Effector CD8-positive, alpha-beta T cell (primary cell): ENCODE measurements around the gene UBE2D3.

Experiments used
- DNase-seq: peaks from one replicate; lab custom pipeline; 2025; lab: John Stamatoyannopoulos, UW

Gene UBE2D3

DNA sequence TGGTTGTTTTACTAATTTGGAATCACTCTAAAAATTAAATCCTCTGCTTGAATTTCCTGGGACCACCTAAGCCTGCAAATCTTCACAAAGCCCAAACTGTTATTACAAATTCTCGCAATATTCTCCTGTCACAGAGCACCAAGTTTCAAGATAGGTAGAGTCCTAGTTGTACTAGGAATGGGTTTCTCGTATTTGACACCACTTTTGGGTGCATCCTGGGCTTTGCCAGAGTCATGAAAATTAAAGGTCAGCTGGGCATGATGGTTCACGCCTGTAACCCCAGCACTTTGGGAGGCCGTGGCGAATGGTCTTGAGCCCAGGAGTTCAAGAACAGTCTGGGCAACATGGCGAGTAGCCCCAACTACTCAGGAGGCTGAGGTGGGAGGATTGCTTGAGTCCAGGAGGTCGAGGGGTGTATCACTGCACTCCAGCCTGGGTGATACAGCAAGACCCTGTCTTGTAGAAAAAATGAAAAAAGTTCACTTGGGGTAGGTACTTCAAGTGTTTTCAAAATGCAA lies 36.0 kb downstream of the UBE2D3 start:
- no peak for DNase-seq

DNA sequence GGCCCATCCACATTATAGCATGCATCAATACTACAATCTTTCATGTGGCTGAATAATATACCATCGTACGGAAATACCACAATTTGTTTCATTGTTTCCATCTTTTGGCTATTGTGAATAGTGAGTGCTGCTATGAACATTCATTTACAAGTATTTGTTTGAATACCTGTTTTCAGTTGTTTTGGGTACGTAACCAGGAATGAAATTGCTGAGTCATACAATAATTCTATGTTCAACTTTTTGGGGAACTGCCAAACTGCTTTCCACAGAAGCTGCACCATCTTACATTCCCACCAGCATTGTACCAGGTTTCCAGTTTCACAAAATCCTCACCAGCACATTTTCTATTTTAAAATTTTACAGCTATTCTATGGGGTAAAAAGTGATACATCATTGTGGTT lies 38.0 kb downstream of the UBE2D3 start:
- DNase-seq, result no peak

DNA sequence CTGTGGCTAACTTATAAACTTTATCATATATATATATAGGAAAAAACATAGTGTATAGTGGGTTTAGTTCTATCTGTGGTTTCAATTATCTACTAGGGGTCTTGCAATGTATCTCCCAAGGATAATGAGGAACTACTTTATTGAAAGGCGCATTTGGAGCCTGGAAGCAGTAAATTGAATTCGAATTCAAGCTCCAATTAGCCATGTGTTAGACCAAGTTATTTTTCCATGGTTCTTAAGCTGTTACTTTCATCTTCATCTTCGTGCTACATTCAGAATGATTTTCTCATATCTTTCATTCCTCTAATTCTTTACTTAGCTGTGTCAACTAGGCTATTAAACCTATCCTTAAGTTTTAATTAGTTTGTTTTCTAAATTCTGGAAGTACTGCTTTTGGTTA lies 39.4 kb downstream of the UBE2D3 start:
- DNase-seq, result no peak

DNA sequence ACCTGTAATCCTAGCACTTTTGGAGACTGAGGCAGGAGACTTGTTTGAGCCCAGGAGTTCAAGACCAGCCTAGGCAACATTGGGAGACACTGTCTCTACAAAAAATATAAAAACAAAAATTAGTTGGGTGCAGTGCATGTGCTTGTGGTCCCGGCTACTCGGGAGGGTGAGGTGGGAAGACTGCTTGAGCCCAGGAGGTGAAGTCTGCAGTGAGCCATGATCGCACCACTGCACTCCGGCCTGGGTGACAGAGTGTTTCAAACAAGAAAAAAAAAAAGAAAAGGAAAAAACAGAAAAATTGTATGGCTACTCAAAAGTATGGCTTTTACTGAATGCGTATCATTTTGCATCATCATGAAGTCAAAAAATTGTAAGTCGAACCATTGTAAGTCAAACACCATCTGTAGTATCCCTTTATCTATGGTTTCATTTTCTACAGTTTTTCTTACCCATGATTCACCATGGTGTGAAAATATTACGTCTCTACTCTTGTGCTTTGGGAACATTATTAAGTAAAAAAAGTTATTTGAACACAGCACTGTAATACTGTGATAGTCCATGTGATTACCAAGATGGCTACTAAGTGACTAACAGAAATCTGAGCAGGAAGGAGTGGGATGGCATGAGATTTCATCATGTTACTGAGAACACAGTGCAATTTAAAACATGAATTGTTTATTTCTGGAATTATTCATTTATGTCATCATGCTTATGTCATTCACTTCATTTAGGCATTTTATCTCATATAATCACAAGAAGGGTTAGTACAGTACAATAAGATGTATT lies 40.1 kb downstream of the UBE2D3 start:
- DNase-seq, result no peak

DNA sequence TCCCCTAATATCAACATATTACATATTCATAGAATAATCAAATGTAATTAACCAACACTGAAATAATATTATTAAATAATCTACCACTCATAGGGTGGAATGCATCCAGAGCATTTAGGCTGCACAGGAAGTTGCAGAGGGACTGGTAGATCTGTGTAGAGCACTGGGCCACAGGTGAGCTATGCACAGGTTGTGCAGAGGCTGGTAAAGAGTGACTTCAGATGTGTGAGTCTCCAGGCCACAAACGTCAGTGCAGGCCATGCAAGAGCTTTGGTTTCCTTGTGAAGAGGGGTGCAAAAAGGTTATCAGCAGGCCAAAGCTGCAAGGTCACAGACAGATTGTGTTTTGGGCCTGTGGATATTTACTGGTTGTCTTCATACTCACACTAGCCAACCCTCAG lies 41.1 kb downstream of the UBE2D3 start:
- no peak for DNase-seq

DNA sequence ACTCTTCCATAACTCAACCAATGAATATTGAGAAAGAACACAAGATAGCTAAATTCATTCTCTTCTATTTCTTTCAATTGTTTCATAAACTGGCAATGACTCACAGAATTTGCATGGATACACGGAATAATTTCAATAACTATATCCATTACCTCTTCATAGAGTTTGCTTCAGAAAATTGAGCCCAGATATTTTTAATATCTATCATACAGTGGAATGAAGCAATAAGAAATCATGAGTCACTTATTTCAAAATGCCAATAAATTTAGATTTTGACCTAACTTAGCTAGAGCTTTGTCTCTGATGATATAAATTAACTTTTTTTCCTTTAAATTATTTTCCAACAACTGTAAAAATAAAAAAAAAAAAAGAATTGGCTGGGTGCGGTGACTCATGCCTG lies 44.3 kb downstream of the UBE2D3 start:
- DNase-seq, result no peak

DNA sequence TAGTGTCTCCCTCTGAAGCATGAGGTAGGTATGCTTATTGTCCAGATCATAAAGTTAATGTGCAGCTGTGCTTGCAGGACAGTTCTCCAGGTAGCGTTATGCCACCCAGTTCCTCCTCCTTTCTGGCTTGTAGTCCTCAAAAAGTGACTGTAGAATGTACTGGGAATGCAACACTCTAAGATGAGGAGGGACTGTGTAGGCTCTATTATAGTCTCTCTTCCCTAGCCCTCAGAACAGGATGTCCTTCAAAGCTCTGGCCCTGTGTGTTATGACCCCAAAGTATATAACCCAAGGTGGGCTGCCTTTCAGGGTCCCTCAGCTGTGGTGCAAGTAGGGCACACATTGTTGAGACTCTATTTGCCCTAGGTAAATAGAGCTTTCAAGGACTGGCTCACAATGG lies 45.8 kb downstream of the UBE2D3 start:
- no peak for DNase-seq

DNA sequence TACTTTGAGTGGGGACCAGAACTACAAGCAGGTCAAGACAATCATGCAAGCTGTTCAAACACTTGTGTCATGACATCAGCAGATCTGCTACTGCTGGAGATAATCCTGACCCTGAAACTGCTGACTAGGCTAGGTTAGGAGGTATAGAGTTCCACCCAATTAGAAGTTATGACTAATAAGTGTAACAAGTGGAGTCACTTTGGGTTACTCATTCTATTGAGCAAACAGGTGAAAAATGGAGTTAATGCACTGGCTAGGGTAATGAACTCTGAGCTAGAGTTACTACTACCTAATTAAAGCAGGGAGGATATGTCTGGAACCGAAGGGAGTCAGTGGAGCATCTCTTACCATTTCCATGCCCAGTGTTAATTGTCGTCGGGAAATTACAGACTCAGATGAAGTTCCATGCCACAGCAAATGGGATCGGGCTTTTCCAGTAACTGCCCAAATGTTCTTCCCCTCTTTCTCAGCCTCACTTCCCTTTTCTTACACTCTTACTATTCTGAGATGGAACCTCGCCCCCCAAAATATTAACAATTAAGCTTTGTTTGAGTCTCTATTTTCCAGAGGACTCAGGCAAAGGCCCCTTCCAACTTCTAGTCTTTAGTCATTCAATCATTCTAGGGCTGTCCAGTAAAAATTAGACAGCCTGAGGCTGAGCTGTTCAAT lies 46.7 kb downstream of the UBE2D3 start:
- no peak for DNase-seq

DNA sequence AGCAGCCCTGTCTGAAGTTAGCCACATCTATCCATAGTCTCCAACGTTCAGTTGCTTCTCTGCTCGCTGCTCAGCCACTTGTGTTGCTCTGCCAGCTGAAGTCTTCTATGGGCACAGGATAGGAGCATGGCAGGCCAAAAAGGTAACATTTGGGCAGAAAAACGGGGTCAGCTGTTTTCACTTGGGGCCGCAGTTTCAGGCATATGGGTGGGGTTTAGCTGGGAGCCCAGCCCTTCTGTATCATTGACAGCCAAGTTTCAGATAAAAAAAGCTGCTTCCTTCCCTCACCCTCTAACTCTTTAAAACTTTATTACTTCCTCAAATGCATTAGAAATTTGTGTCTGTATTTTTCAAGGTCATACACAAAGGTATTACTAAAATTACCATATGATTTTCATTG lies 48.1 kb downstream of the UBE2D3 start:
- DNase-seq, result no peak

DNA sequence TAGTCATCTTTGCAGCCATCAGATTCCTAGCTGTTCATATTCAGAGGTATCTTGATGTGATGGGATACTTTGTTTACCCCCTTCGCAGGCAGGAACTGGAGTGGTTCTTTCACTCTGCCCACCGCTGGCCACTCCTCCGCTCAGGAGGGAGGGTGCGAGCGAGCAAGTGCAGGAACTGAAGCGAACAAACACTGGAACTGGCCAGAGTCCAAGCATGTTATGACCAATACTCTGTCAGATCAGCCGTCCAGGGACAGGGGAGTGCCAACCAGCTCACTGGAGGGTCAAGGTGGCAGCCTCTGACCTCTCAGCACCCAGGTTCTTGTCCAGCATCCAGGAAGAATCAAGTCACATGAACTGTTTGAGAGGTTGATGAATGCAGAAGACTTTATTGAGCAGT lies 48.6 kb downstream of the UBE2D3 start:
- DNase-seq, result no peak

DNA sequence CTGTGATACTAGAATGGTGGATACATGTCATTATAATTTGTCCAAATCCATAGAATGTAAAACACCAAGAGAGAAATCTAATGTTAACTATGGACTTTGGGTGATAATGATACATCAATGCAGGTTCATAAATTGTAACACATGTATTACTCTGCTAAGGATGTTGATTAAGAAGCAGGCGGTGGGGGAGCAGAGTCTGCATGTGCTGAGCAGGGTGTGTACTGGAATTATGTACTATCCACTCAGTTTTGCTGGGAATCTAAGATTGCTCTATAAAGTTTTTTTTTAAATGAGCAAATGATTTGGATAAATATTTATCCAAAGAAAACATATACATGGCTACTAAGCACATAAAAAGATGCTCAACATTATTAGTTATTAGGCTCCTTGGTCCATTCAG lies 51.5 kb downstream of the UBE2D3 start:
- no peak for DNase-seq

DNA sequence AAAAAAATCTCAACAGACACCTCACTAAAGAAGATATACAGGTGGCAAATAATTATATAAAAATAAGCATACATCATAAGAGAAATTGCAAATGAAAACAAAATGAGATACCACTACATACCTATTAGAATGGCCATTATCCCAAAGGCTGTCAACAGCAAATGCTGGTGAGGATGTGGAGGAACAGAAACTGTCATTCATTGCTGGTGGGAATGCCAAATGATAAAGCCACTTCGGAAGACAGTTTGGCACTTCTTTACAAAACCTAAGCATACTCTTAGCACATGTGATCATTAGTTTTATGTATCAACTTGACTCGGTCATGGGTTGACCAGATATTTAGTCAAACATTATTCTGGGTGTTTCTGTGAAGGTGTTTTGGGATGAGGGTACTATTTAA lies 53.1 kb downstream of the UBE2D3 start:
- DNase-seq, result no peak

DNA sequence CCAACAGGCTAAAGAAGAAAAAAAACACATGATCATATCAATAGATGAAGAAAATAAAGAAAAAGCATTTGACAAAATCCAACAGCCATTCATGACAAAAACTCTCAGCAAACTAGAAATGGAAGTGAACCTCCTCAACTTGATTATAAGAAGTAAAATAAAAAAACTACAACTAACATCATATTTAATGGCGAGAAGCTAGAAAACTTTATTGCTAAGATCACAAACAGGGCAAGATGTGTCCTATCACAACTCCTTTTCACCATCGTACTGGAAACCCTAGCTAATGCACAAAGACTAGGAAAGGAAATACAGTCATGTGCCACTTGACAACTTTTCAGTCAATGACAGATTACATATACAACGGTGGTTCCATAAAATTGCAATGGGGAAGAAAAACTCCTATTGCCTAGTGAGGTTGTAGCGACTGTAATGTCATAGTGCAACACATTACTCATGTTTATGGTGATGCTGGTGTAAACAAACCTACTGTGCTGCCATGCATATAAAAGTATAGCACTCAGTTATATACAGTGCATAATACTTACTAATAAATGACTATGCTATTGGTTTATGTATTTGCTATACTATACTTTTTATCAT lies 54.5 kb downstream of the UBE2D3 start:
- DNase-seq, result no peak

DNA sequence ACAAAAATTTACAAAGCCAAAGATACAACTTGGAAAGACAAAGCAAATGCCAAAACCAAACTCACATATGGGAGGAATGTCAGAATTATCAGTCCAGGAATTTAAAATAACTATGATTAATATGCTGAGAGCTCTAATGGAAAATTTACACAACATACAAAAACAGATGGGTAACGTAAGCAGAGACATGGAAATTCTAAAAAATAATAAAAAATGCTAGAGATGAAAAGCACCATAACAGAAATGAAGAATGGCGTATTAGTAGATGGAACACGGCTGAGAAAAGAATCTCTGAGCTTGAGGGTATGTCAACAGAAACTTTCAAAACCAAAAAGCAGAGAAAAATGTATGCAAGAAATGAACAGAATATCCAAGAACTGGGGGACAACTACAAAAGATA lies 62.5 kb downstream of the UBE2D3 start:
- no peak for DNase-seq

DNA sequence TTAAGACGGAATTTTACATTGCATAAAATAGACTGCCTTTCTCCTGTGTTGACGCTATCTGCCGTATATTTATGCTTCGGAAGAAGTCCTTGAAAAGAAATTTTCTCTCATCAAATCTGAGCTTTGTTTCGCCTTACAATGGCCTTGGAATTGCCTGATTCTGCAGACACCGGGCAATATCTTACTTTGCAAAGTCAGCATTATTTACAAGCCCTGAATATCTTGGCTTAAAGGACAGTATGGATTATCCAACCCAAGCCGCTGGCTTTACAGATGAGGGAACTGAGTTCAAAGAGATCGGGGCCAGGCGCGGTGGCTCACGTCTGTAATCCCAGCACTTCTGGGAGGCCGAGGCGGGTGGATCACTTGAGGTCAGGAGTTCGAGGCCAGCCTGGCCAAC lies 65.4 kb downstream of the UBE2D3 start:
- no peak for DNase-seq

DNA sequence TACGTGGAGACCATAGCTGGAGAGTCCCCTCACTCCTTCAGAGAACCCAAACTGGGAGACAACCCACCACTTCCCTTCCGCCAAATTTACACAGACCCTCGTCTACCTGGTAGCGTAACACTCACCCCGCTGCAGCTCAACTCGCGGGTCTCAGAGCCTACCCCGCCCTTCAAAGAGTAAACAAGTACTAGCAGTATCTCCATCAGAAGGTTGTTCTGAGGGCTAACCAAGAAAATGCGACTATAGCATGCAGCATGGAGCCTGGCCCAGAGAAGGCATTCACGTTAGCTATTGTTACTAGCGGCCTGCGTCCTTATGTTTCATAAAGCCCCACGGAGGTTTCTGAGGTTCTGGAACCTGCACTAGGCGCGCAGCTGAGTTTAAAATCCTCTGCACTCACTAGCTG lies 66.1 kb downstream of the UBE2D3 start:
- DNase-seq, result peak; percentile 33

DNA sequence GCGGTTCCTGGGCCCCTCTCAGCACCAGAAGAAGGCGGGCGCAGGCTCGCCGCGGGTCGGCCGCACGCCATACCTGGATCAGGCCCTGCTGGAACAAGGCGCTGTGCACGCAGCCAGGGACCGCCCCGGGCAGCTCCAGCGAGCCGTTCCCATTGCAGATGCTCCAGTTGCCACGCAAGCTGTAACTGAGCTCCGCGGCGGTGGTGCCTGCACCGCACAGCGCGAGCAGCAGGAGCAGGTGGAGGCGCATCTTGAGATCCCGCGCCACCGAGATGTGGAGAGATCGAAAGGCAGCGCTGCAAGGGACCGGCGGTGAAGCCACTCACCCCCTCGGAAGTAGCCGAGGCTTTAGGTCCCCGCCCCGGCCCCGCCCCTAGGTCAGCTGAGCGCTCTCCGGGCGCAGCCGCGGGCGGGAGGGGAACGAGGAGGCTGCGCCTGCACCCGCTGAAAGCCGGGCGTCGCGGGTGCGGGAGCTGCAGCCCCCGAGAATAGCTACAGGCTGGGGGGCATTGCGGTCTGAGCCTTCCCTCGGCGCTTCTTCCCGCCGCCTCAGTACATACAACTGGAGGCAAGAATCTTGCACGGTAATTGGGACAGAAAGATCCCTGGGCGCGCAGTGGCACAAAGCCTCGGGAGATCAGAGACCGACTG lies 66.6 kb downstream of the UBE2D3 start, which contains the start of gene MANBA:
Gene MANBA (minus strand): TSS at position 324 of the 651 bp plus-strand sequence. CDS start 74 bp downstream, at position 250.
- peak; percentile 71 for DNase-seq

DNA sequence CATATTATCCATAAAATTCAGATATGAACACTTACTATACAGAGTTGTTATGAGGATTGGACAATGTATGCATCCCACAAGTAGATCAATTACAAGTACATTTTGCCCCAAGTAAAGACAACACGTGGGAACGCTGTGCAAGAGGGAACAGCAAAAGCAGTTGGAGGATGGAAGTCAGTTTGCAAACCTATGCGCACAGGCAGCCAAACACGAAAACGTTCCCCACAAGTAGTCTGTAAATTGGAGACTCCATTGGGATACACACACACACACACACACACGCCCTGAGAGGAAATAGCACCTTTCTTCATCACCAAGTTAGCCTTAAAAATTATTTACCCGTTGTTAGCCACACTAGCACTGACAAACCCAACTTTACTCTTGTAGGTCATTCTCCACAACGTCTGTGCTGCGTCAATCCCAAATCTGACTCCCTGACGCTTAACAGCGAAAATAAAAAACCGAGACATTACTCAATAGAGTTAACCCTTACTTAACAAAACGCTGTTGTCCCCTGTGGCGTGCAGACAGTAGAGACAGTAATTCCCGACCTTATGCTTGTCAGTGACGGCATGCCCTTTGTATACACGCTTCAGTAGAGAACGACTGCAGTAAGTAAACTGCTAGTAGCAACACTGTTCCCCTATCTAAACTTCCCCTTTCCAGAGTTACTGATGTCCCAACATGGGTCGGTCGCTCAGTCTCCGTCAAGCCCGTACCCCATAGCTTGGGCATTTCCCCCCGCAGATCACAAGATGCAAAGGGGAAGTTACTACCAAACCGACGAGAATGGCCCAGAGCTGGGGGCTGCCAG lies 67.3 kb downstream of the UBE2D3 start:
- DNase-seq, result no peak

DNA sequence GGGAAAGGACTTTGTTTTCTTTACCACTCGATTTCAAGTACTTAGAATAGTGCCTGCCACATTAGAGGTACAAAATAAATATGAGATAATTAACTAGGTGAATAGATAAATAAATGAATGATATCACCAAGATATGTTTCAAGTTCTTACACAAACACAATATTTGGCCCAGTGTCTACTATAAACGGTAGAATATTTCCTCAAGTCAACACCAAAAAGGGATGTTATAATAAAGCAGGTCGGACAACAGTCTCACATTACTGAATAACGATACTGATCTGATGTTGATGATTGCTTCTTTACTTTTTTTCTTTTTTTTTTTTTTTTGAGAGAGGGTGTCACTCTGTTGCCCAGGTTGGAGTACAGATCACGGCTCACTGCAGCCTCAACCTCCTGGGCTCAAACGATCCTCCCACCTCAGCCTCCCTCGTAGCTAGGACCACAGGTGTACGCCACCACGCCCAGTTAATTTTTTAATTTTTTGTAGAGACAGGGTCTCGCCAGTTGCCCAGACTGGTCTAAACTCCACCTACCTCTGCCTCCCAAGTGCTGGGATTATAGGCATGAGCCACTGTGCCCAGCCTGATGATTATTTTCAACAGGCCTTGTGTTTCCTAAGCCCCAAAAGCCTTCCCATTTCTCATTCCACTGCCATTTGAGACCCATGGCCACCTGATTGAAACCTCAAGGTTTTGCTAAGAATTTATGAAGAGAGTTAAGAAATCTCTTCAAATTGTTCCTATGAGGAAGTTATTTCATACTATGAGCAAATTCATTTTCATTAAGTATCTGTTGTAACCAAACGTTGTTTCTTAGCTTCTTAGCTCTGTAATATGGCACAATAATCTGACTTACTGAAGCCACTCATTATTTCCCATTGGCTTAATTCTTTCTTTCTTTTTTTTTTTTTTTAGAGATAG lies 68.8 kb downstream of the UBE2D3 start:
- no peak for DNase-seq

DNA sequence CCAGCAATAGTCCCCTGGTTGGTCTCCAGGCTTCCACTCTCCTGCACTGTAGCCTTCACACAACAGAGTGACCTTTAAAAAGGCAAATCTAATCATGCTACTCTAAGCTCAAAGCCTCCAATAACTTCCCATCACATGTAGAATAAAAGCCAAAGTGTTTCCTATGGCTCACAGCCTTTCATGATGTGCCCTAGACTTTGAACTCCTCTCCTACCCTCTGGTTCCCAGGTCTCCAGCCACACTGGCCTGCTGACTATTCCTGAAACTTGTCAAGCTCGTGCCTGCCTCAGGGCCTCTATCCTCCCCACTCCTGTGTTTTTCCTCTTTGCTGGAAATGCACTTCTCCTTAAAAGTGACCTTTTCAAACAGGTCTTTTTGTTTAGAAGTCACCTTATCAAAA lies 69.7 kb downstream of the UBE2D3 start:
- no peak for DNase-seq
